ENCODE results near the gene RAD51B. TPM values are rescaled to one million over a fixed set of nuclear protein-coding genes. Genes with fewer than 3 reads are reported as not detected.

RAD51B gene
- total and polyA plus RNA-seq, 2 experiments from 2014 or later: 10.1 to 18.0 TPM

DNA sequence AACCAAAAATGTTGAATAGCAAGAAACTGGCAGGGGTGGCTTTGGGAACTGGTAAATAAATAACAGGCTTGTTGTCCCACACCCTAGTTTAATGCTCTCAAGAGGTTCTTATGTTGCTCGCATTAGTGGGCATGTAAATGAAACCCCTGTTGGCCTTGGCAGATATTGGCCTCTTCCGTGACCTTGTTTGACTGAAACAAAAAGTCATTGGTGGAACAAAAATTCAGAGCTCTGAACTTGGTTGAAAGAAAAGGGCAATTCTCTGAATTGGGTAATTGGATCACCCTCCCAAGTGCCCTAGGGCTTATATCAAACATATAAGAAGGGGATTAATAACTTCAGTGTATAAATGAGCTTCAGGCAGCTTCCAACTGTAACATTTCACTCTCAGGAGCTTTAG, 547.1 kb downstream of the RAD51B start:
- Histone ChIP-seq H3K4me1 (ENCODE audit: insufficient read depth) (peaks cover 33% of the 10 kb centered on the region), H3K79me2 (no peaks in the 10 kb centered on the region), H3K4me2 (no peak overlapping the region), H3K9me3 (ENCODE audit: low read depth) (no peaks in the 10 kb centered on the region), H3K9me2 (replicated peaks; ENCODE audit: insufficient read depth) (no peaks in the 10 kb centered on the region), H3K27me3 (no peaks in the 10 kb centered on the region), H4K20me1 (ENCODE audit: insufficient read depth, poor library complexity, severe bottlenecking) (no peaks in the 10 kb centered on the region), H3K36me3 (replicated peaks; ENCODE audit: insufficient read depth, low read depth) (no peaks in the 10 kb centered on the region), H2AFZ (no peak overlapping the region), H3K4me3 (no peak overlapping the region), H3K27ac (peak overlapping the region; percentile 17)
- TF ChIP-seq EZH2 (IDR thresholded peaks at IDR 0.05; ENCODE audit: borderline replicate concordance) (no peak), EZH2phosphoT487 (IDR thresholded peaks at IDR 0.05; ENCODE audit: low read depth, severe bottlenecking, unreplicated experiment) (no peak)
- TF ChIP-seq, protein P1, sequence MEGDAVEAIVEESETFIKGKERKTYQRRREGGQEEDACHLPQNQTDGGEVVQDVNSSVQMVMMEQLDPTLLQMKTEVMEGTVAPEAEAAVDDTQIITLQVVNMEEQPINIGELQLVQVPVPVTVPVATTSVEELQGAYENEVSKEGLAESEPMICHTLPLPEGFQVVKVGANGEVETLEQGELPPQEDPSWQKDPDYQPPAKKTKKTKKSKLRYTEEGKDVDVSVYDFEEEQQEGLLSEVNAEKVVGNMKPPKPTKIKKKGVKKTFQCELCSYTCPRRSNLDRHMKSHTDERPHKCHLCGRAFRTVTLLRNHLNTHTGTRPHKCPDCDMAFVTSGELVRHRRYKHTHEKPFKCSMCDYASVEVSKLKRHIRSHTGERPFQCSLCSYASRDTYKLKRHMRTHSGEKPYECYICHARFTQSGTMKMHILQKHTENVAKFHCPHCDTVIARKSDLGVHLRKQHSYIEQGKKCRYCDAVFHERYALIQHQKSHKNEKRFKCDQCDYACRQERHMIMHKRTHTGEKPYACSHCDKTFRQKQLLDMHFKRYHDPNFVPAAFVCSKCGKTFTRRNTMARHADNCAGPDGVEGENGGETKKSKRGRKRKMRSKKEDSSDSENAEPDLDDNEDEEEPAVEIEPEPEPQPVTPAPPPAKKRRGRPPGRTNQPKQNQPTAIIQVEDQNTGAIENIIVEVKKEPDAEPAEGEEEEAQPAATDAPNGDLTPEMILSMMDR (IDR thresholded peaks at IDR 0.05; ENCODE audit: poor library complexity): no peak
- 92% methylated on average over 2 of the region's 2 CpGs for WGBS (ENCODE audit: low lambda C conversion rate, missing lambda C conversion rate)
- no peak for DNase-seq (ENCODE audit: low spot score)

DNA sequence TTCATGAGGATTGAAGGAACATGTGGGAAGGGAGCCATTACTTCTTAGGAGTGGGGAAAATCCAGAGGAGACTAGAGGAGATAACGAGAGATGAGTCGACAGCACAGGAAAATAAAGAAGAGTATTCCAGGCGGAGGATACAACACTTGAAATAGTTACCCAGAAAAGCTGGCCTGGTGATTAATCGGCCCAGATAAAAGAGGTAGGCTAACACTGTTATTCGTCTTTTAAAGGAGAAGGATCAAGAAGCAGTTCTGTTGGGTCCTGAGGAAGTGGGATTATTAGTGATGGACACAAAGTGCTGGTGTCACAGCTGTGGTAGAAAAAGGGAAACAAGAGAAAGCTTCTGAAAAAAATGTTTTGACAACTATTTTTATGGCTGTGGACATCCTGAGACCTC, 548.0 kb downstream of the RAD51B start:
- Histone ChIP-seq H3K4me3 (no peak overlapping the region), H3K27me3 (no peaks in the 10 kb centered on the region), H3K9me2 (replicated peaks; ENCODE audit: insufficient read depth) (no peaks in the 10 kb centered on the region), H3K79me2 (no peaks in the 10 kb centered on the region), H3K36me3 (replicated peaks; ENCODE audit: insufficient read depth, low read depth) (no peaks in the 10 kb centered on the region), H3K27ac (peak overlapping the region; percentile 17), H3K4me2 (no peak overlapping the region), H2AFZ (no peak overlapping the region), H3K4me1 (ENCODE audit: insufficient read depth) (peaks cover 33% of the 10 kb centered on the region), H3K9me3 (ENCODE audit: low read depth) (no peaks in the 10 kb centered on the region), H4K20me1 (ENCODE audit: insufficient read depth, poor library complexity, severe bottlenecking) (no peaks in the 10 kb centered on the region)
- TF ChIP-seq, protein P1 (IDR thresholded peaks at IDR 0.05; ENCODE audit: poor library complexity): no peak
- no peak for TF ChIP-seq EZH2phosphoT487 (IDR thresholded peaks at IDR 0.05; ENCODE audit: low read depth, severe bottlenecking, unreplicated experiment)
- TF ChIP-seq EZH2 (IDR thresholded peaks at IDR 0.05; ENCODE audit: borderline replicate concordance): no peak
- DNase-seq (ENCODE audit: low spot score): no peak
- 42% methylated on average over 5 of the region's 5 CpGs for WGBS (ENCODE audit: low lambda C conversion rate, missing lambda C conversion rate)

DNA sequence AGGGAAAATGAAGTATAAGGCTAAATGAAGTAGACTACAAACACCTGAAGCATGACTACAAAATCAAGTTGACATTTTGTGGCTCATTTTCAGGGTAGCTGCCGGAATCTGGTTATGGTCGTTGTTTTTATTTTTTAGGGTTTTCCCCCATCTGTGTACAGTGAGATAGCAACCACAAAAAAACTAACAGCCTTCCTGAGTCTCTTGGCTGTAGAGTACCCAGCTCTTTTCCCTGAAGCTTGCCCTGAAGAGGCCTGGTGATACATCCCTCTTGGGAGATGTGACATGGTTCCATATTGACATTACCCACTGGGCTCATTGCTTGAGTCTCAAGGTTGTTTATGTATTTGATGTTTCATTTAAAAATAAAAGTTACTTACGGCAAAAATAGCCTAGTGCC, 549.3 kb downstream of the RAD51B start:
- no peaks in the 10 kb centered on the region for H3K79me2 ChIP-seq
- no peak overlapping the region for H3K4me2 ChIP-seq
- TF ChIP-seq EZH2 (IDR thresholded peaks at IDR 0.05; ENCODE audit: borderline replicate concordance) (no peak), EZH2phosphoT487 (IDR thresholded peaks at IDR 0.05; ENCODE audit: low read depth, severe bottlenecking, unreplicated experiment) (no peak)
- TF ChIP-seq, protein P1 (IDR thresholded peaks at IDR 0.05; ENCODE audit: poor library complexity): no peak
- no peaks in the 10 kb centered on the region for H3K9me2 ChIP-seq (replicated peaks; ENCODE audit: insufficient read depth)
- WGBS (ENCODE audit: low lambda C conversion rate, missing lambda C conversion rate): 95% methylated on average over 3 of the region's 3 CpGs
- no peaks in the 10 kb centered on the region for H3K9me3 ChIP-seq (ENCODE audit: low read depth)
- no peak overlapping the region for H3K27ac ChIP-seq
- no peak for DNase-seq (ENCODE audit: low spot score)
- H4K20me1 ChIP-seq (ENCODE audit: insufficient read depth, poor library complexity, severe bottlenecking): no peaks in the 10 kb centered on the region
- H3K36me3 ChIP-seq (replicated peaks; ENCODE audit: insufficient read depth, low read depth): no peaks in the 10 kb centered on the region
- no peak overlapping the region for H3K4me3 ChIP-seq
- H3K4me1 ChIP-seq (ENCODE audit: insufficient read depth): peaks cover 23% of the 10 kb centered on the region
- H3K27me3 ChIP-seq: no peaks in the 10 kb centered on the region
- H2AFZ ChIP-seq: no peak overlapping the region

All from hepatocyte (in vitro differentiated cells).